Breast epithelium (tissue), 3 donors: ENCODE measurements around the gene OR4C12.
"Not testable (repeated sequence)": the region's sequence is repeated elsewhere in the genome, so short reads cannot be mapped to it uniquely, and the experiment has no call there.

Experiments used
- CTCF ChIP-seq, 3 donors: fragments of 450-650 bp; IDR thresholded peaks; one replicate each; pipeline ENCODE4 v1.5.1; 2016 to 2017; ENCODE audit warnings: antibody characterized with exemption in 3 of 3, mild to moderate bottlenecking in 3 of 3, moderate library complexity in 3 of 3
- POLR2A ChIP-seq: fragments of 450-650 bp; IDR thresholded peaks from one replicate; pipeline ENCODE4 v1.6.1; 2016; ENCODE audit warnings: antibody characterized with exemption, mild to moderate bottlenecking, moderate library complexity

DNA sequence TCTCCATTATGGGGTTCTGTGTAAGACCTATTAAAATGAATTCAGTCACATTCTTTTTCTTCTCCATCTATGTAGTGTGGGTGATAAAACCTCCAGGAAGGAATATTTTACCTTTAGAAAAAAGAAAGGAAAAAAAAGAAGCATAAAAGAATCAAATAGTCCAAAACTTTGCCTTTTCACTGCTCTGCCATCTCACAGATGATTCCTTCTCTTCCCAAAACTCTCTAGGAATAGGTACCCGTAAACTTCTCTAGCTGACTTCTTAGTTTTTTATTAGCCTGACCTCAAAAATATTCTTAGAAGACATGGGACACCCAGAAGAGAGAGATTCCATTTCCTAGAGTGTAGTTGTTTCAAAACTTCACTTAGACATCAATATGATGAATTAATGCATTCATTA lies at the start of gene OR4C12:
- TF ChIP-seq CTCF (IDR thresholded peaks at IDR 0.05); POLR2A: not testable (repeated sequence)
